CD14-positive monocyte (primary cell): ENCODE data around the gene PYM1. TPM values are rescaled to one million over a fixed set of nuclear protein-coding genes. Genes with fewer than 3 reads are reported as not detected.

Experiments
- DNase-seq, 3 donors: peaks; one replicate each; pipeline ENCODE4 v3.0.0-alpha.2; 2011 to 2022
- H2AFZ ChIP-seq: 2 replicates; pipeline ENCODE4 v1.6.0; 2012; ENCODE audit warnings: mild to moderate bottlenecking, low read depth, low read length, inconsistent platforms; ENCODE audit not compliant: insufficient read depth, poor library complexity, severe bottlenecking
- H3K27ac ChIP-seq, 2 donors: 1 replicate in 1 of 2; 2 replicates in 1 of 2; pipeline ENCODE4 v1.5.1; 2012 to 2013; ENCODE audit warnings: low read length in 2 of 2, control low read depth in 1 of 2, inconsistent platforms in 1 of 2, low read depth in 1 of 2, mild to moderate bottlenecking in 1 of 2
- H3K27me3 ChIP-seq, 2 donors: one replicate each; pipeline versions ENCODE4 v1.6.0 to v1.6.1; 2011 to 2013; ENCODE audit warnings: low read length in 2 of 2; ENCODE audit not compliant: control insufficient read depth in 2 of 2, insufficient read depth in 2 of 2
- H3K36me3 ChIP-seq, 2 donors: replicated peaks in 1 of 2; 1 replicate in 1 of 2; 2 replicates in 1 of 2; pipeline versions ENCODE4 v1.5.1 to v1.6.1; 2012 to 2013; ENCODE audit warnings: low read length in 2 of 2, control low read depth in 1 of 2, inconsistent platforms in 1 of 2, mild to moderate bottlenecking in 1 of 2; ENCODE audit not compliant: insufficient read depth in 2 of 2, control insufficient read depth in 1 of 2
- H3K4me1 ChIP-seq, 2 donors: 1 replicate in 1 of 2; 2 replicates in 1 of 2; pipeline versions ENCODE4 v1.5.1 to v1.6.1; 2012 to 2013; ENCODE audit warnings: low read length in 2 of 2, control low read depth in 1 of 2, inconsistent platforms in 1 of 2, mild to moderate bottlenecking in 1 of 2, moderate library complexity in 1 of 2; ENCODE audit not compliant: insufficient read depth in 2 of 2, control insufficient read depth in 1 of 2
- H3K4me2 ChIP-seq: replicated peaks from 2 replicates; pipeline ENCODE3; 2012; ENCODE audit warnings: low read length, moderate library complexity, mild to moderate bottlenecking; ENCODE audit not compliant: poor library complexity, severe bottlenecking; ENCODE audit errors: extremely low read depth
- H3K4me3 ChIP-seq, 3 experiments: fragments of 200-600 bp in 1 of 3; sonication (generic) in 1 of 3; replicated peaks in 1 of 3; 1 replicate in 2 of 3; 2 replicates in 1 of 3; pipeline ENCODE4 v1.5.1; 2011 to 2013; ENCODE audit warnings: low read length in 3 of 3, mild to moderate bottlenecking in 3 of 3, control low read depth in 2 of 3, low read depth in 2 of 3, inconsistent platforms in 1 of 3, moderate library complexity in 1 of 3
- H3K79me2 ChIP-seq: 2 replicates; pipeline ENCODE4 v1.6.0; 2012; ENCODE audit warnings: mild to moderate bottlenecking, control low read depth, inconsistent platforms, low read length, moderate library complexity; ENCODE audit not compliant: insufficient read depth
- H3K9ac ChIP-seq: 2 replicates; pipeline ENCODE4 v1.6.0; 2017; ENCODE audit warnings: low read length, mild to moderate bottlenecking; ENCODE audit not compliant: insufficient read depth, poor library complexity, severe bottlenecking
- H3K9me3 ChIP-seq, 2 donors: replicated peaks in 1 of 2; 1 replicate in 1 of 2; 2 replicates in 1 of 2; pipeline versions ENCODE4 v1.5.1 to v1.6.1; 2012 to 2013; ENCODE audit warnings: low read length in 2 of 2, control low read depth in 1 of 2; ENCODE audit not compliant: control insufficient read depth in 1 of 2, insufficient read depth in 1 of 2
- H4K20me1 ChIP-seq: 2 replicates; pipeline ENCODE4 v1.6.0; 2012; ENCODE audit warnings: mild to moderate bottlenecking, low read length, control low read depth, moderate library complexity; ENCODE audit not compliant: insufficient read depth
- H3K27ac Mint-ChIP-seq, 7 donors: one replicate each; pipeline ENCODE4 v1.8.0; 2020; ENCODE audit warnings: mild to moderate bottlenecking in 7 of 7, mixed read lengths in 7 of 7, moderate library complexity in 6 of 7, inconsistent platforms in 2 of 7
- H3K27me3 Mint-ChIP-seq, 3 donors: one replicate each; pipeline ENCODE4 v1.8.0; 2021 to 2022; ENCODE audit warnings: low read depth in 3 of 3, mild to moderate bottlenecking in 3 of 3, mixed read lengths in 3 of 3, moderate library complexity in 3 of 3, inconsistent platforms in 1 of 3
- H3K36me3 Mint-ChIP-seq, 2 donors: one replicate each; pipeline ENCODE4 v1.8.0; 2020; ENCODE audit warnings: mixed read lengths in 2 of 2, inconsistent platforms in 1 of 2, mild to moderate bottlenecking in 1 of 2
- H3K4me1 Mint-ChIP-seq: one replicate; pipeline ENCODE4 v1.8.0; 2020; ENCODE audit warnings: mild to moderate bottlenecking, mixed read lengths
- H3K4me3 Mint-ChIP-seq, 2 donors: one replicate each; pipeline ENCODE4 v1.8.0; 2020; ENCODE audit warnings: mild to moderate bottlenecking in 2 of 2, mixed read lengths in 2 of 2, moderate library complexity in 1 of 2
- H3K9me3 Mint-ChIP-seq, 7 donors: one replicate each; pipeline ENCODE4 v1.8.0; 2020 to 2022; ENCODE audit warnings: mixed read lengths in 7 of 7, mild to moderate bottlenecking in 6 of 7, moderate library complexity in 6 of 7, inconsistent platforms in 2 of 7
- WGBS: methylation state at CpG from one replicate; pipeline ENCODE4 v1.1.5; 2013; ENCODE audit warnings: missing lambda C conversion rate; ENCODE audit not compliant: insufficient coverage; 5-methylcytosine and 5-hydroxymethylcytosine counted together
- intact Hi-C, 2 donors: fragments of 100-400 bp; cut with micrococcal nuclease; formaldehyde crosslinking; loops; one replicate each; pipeline versions ENCODE4 v1.15.0 to v1.15.1; 2023
- polyA plus RNA-seq, 3 donors: library from polyadenylated mRNA; depleted of rRNA in 1 of 3; unstranded in 2 of 3; stranded (reverse) in 1 of 3; fragments of 300-500 nt in 2 of 3; fragments of >200 nt in 1 of 3; fragmentation: Illumina TruSeq in 2 of 3; gene quantifications; 1 replicate in 2 of 3; 2 replicates in 1 of 3; pipeline ENCODE4 v1.2.3, GENCODE V29; 2012 to 2021
- TF ChIP-seq, protein P1 (sequence below): fragments of 200-600 bp; IDR thresholded peaks from one replicate; pipeline ENCODE4 v1.8.0; 2022; ENCODE audit warnings: antibody characterized with exemption, mild to moderate bottlenecking

PYM1 gene
- polyA plus RNA-seq, 3 donors, result 17.3 to 47.1 (median 39.5) TPM

DNA sequence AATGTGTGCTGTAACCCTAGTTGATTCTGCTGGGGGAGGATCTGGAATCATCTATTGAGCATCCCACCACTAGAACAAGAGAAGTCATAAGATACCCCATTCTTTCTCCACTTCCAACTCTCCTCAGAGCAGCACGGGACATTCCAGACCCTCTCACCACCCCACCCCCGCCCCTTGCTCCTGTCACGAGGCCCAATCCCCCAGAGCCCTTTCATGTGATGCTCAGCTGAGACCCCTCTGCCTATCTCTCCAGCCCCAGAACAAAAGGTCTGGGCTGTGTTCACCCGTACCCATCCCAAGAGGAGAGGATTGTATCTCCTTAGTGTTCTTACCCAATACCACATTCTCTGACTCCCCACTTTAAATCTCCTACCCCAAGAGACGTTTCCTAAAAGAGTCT, 37.5 kb upstream of the PYM1 start:
- peaks cover 23% of the 10 kb centered on the region for H3K4me1 Mint-ChIP-seq
- 67% methylated on average over 1 of the region's 5 CpGs for WGBS
- Histone ChIP-seq H3K9ac (no peak overlapping the region), H3K4me1 (peaks cover 15 to 22% of the 10 kb centered on the region in 2 donors), H3K79me2 (peaks cover 14% of the 10 kb centered on the region), H3K4me2 (no peak overlapping the region), H3K27ac (no peak overlapping the region), H3K4me3 (no peak overlapping the region), H4K20me1 (no peaks in the 10 kb centered on the region), H3K27me3 (no peaks in the 10 kb centered on the region), H2AFZ (peak overlapping the region; percentile 99), H3K9me3 (no peaks in the 10 kb centered on the region), H3K36me3 (no peaks in the 10 kb centered on the region)
- no peak for DNase-seq
- TF ChIP-seq, protein P1, sequence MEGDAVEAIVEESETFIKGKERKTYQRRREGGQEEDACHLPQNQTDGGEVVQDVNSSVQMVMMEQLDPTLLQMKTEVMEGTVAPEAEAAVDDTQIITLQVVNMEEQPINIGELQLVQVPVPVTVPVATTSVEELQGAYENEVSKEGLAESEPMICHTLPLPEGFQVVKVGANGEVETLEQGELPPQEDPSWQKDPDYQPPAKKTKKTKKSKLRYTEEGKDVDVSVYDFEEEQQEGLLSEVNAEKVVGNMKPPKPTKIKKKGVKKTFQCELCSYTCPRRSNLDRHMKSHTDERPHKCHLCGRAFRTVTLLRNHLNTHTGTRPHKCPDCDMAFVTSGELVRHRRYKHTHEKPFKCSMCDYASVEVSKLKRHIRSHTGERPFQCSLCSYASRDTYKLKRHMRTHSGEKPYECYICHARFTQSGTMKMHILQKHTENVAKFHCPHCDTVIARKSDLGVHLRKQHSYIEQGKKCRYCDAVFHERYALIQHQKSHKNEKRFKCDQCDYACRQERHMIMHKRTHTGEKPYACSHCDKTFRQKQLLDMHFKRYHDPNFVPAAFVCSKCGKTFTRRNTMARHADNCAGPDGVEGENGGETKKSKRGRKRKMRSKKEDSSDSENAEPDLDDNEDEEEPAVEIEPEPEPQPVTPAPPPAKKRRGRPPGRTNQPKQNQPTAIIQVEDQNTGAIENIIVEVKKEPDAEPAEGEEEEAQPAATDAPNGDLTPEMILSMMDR, result no peak
- H3K4me3 Mint-ChIP-seq, result no peak overlapping the region
- H3K27me3 Mint-ChIP-seq, result peaks cover 0 to 2% (median 2%) of the 10 kb centered on the region in 3 donors
- no peaks in the 10 kb centered on the region for H3K9me3 Mint-ChIP-seq
- H3K27ac Mint-ChIP-seq, result peak overlapping the region in 1 of 7 donors; percentile 89
- no peaks in the 10 kb centered on the region for H3K36me3 Mint-ChIP-seq
- intact Hi-C loops, result loop anchor here in 1 of 2 donors (5.0 kb wide), 1 partner anchor 33 kb away; the partner anchor contains the start of gene DGKA

DNA sequence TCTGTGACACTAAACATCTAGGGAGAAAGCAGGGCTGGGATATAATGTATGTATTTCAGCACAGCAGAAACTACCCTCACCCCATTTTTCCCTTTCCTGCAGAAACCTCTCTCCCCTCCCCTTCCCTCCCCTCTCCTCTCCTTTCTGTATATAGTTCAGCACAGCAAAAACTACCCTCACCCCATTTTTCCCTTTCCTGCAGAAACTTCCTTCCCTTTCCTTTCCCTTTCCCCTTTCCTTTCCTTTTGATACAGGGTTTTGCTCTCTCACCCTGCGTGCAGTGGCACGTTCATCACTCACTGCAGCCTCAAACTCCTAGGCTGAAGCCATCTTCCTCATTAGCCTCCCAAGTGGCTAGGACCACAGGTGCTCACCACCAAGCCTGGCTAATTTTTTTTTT, 36.1 kb upstream of the PYM1 start:
- Histone ChIP-seq H3K9me3 (no peaks in the 10 kb centered on the region), H4K20me1 (no peaks in the 10 kb centered on the region), H3K4me2 (no peak overlapping the region), H3K9ac (no peak overlapping the region), H3K27ac (no peak overlapping the region), H3K36me3 (no peaks in the 10 kb centered on the region), H2AFZ (no peak overlapping the region), H3K4me3 (no peak overlapping the region), H3K4me1 (peaks cover 15 to 22% of the 10 kb centered on the region in 2 donors), H3K27me3 (no peaks in the 10 kb centered on the region), H3K79me2 (peaks cover 14% of the 10 kb centered on the region)
- no peak overlapping the region for H3K4me3 Mint-ChIP-seq
- intact Hi-C loops, result no loop called here
- no peaks in the 10 kb centered on the region for H3K9me3 Mint-ChIP-seq
- 94% methylated on average over 2 of the region's 2 CpGs for WGBS
- no peaks in the 10 kb centered on the region for H3K36me3 Mint-ChIP-seq
- H3K4me1 Mint-ChIP-seq, result peaks cover 23% of the 10 kb centered on the region
- DNase-seq, result no peak
- H3K27ac Mint-ChIP-seq, result no peak overlapping the region
- TF ChIP-seq, protein P1, result no peak
- H3K27me3 Mint-ChIP-seq, result peaks cover 2 to 3% (median 2%) of the 10 kb centered on the region in 3 donors
